Lower leg skin (tissue), 4 donors: Measurements from ENCODE around the gene PACRGL. TPM values are rescaled to one million over a fixed set of nuclear protein-coding genes. Genes with fewer than 3 reads are reported as not detected.
"Not testable (repeated sequence)": the region's sequence is repeated elsewhere in the genome, so short reads cannot be mapped to it uniquely, and the experiment has no call there.

Experiments used
- DNase-seq, 2 donors: peaks; one replicate each; pipeline ENCODE4 v3.0.0-alpha.2; 2019; ENCODE audit warnings: low spot score in 2 of 2
- H3K4me3 ChIP-seq: fragments of 200-600 bp; sonication (generic); 2 replicates; pipeline ENCODE4 v1.5.1; 2017; ENCODE audit warnings: mild to moderate bottlenecking, low read depth; ENCODE audit not compliant: poor library complexity, severe bottlenecking
- POLR2A ChIP-seq, 2 donors: fragments of 450-650 bp; IDR thresholded peaks; one replicate each; pipeline ENCODE4 v1.6.1; 2016 to 2017; ENCODE audit warnings: antibody characterized with exemption in 2 of 2, mild to moderate bottlenecking in 1 of 2, moderate library complexity in 1 of 2
- WGBS, 2 donors: methylation state at CpG; one replicate each; pipeline ENCODE4 v1.1.5; 2018; 5-methylcytosine and 5-hydroxymethylcytosine counted together
- intact Hi-C: fragments of 100-400 bp; cut with DNase I; formaldehyde crosslinking; loops from one replicate; pipeline ENCODE4 v1.15.0; 2023; ENCODE audit warnings: low total_unique reads
- total RNA-seq, 4 donors: library from RNA; depleted of rRNA; stranded (reverse); fragments of >200 nt; gene quantifications; one replicate each; pipeline ENCODE4 v1.1.0, GENCODE V29; 2016
- TF ChIP-seq, protein P1 (sequence below), 3 donors: fragments of 450-650 bp; IDR thresholded peaks; one replicate each; pipeline ENCODE4 v1.5.1; 2016; ENCODE audit warnings: antibody characterized with exemption in 3 of 3, mild to moderate bottlenecking in 3 of 3, moderate library complexity in 2 of 3

PACRGL gene
- total RNA-seq, 4 donors from 2014 or later, result 15.6 to 27.7 (median 23.3) TPM

DNA sequence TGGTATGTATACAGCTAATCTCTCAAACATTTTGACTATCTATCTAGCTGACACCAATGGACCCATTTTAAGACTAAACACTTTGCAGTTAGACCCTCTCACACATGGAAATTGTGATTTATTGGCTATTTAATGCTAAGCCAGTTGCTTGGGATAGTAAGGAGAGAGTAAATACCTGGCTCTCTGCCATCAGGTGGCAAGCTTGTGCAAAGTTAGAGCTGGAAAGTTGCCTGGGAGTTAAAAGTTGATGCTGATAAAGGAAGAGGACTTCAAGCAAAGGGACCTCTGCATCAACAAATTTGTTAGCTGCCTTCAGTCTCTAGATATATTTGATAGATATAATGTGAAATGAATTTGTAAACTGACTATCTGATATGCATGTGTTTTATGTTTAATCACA, 61.1 kb downstream of the PACRGL start:
- no peak for TF ChIP-seq POLR2A (IDR thresholded peaks at IDR 0.05)
- TF ChIP-seq, protein P1, sequence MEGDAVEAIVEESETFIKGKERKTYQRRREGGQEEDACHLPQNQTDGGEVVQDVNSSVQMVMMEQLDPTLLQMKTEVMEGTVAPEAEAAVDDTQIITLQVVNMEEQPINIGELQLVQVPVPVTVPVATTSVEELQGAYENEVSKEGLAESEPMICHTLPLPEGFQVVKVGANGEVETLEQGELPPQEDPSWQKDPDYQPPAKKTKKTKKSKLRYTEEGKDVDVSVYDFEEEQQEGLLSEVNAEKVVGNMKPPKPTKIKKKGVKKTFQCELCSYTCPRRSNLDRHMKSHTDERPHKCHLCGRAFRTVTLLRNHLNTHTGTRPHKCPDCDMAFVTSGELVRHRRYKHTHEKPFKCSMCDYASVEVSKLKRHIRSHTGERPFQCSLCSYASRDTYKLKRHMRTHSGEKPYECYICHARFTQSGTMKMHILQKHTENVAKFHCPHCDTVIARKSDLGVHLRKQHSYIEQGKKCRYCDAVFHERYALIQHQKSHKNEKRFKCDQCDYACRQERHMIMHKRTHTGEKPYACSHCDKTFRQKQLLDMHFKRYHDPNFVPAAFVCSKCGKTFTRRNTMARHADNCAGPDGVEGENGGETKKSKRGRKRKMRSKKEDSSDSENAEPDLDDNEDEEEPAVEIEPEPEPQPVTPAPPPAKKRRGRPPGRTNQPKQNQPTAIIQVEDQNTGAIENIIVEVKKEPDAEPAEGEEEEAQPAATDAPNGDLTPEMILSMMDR (IDR thresholded peaks at IDR 0.05), result no peak
- intact Hi-C loops, result no loop called here
- no peak overlapping the region for H3K4me3 ChIP-seq
- DNase-seq, result no peak

DNA sequence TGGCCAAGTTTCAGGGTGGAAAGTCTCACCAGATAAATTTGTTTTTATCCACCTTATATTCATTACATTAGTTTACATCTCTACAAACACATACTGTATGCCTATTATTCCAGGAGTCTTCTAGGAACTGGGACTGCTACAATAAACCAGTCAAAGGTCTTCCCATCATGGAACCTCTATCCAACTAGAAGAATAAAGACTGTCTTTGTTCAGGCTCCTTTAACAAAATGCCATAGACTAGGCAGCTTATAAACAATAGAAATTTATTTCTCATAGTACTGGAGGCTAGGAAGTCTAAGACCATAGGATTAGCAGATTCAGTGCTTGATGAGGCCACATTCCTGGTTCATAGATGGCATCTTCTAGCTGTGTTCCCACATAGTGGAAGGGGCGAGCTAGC, 61.6 kb downstream of the PACRGL start:
- no peak overlapping the region for H3K4me3 ChIP-seq
- TF ChIP-seq POLR2A (IDR thresholded peaks at IDR 0.05), result no peak
- TF ChIP-seq, protein P1 (IDR thresholded peaks at IDR 0.05), result no peak
- no peak for DNase-seq
- 93 to 100% methylated on average over 1 of the region's 1 CpG for WGBS, 2 donors
- intact Hi-C loops, result no loop called here

DNA sequence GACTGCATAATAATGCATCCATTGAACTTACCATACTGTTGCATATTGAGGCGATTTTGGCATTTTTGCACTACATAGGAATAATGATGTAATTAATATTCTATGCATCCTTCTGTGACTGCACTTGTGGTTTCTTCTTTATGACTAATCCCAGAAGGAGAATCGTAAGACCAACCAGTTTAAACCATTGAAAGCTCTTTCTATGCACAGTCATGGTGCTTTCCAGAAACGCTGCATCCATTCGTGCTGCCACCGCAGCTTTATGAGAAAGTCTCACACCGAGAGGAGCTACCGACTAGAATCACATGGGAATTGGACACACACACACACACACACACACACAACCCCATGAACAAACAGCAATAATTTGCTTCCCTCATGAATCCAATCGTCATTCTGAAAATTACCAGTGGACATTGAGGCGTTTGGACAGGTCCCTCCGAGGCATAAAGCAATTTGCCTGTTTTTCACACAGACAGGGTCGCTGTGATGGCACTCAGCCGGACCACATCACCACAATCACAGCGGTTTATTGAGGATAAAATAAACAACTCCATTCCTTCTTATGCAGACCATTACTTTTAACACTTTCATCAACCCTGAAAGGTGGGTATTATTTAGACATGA, 64.2 kb downstream of the PACRGL start:
- intact Hi-C loops, result no loop called here
- TF ChIP-seq, protein P1 (IDR thresholded peaks at IDR 0.05), result no peak
- no peak for TF ChIP-seq POLR2A (IDR thresholded peaks at IDR 0.05)
- no peak overlapping the region for H3K4me3 ChIP-seq
- WGBS, 2 donors, result 77 to 80% methylated on average over 13 of the region's 13 CpGs
- DNase-seq, result no peak

DNA sequence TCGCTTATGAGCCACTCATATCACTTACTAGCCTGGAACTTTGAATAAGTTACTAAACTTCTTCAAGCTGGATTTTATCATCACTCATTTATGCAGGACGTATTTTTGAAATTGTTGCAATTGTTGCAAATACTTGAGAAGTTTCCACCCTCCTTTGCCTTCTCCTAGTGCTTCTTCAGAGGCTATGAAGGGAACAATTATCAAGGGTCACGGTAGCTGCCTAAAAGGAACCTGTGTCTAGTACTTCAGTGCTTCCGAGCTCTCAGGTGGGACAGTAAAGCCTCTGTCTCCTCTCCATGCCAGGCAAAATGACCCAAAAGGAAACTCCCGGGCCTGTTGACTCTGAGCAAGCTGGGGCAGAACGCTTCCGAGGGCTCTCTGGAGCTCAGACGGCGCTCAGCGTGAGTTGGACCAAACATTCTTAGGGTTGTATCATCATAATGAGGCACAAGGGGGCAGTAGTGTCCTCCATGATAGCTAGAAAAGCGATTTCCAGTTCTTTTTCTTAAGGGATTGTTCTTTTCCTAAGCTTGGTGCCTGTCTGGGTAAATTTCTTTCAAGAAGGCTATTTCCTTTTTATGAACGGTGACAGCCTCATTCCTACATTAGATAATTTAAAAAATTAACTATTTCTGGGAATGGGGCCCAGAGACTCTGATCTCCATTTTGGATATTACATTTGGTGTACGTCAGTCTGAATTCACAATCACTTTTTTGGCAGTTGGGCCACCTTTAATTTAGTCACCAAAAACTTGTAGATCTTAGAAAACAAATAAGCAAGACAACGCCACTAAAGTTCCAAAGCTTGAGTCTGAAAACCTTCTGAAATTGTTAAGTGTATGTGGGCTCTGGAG, 73.1 kb downstream of the PACRGL start:
- no peak for TF ChIP-seq POLR2A (IDR thresholded peaks at IDR 0.05)
- TF ChIP-seq, protein P1 (IDR thresholded peaks at IDR 0.05), result no peak
- DNase-seq, result peak in 1 of 2 donors; percentile 15
- intact Hi-C loops, result no loop called here
- WGBS, 2 donors, result 23 to 26% methylated on average over 14 of the region's 14 CpGs
- H3K4me3 ChIP-seq, result no peak overlapping the region

DNA sequence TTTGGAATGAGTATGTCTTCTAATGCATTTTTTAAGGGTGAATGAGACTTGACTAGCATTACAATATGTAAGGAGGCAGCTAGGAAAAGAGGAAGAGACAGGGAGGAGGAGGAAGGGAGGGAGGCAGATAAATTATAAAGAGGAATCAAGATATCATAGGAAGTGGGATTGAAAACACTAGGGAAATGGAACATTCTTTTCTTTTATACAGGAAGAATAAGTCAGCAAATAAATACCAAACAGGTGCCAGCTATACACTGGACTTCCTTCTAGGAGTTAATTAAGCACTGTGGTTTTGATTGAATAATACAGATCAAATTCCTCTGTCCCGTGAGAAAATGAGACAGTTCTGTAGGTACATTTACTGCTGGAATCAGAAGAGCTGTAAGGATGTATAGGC, 78.6 kb downstream of the PACRGL start:
- DNase-seq, result no peak
- 41 to 61% methylated on average over 1 of the region's 1 CpG for WGBS, 2 donors
- H3K4me3 ChIP-seq, result no peak overlapping the region
- TF ChIP-seq, protein P1 (IDR thresholded peaks at IDR 0.05), result no peak
- intact Hi-C loops, result no loop called here

DNA sequence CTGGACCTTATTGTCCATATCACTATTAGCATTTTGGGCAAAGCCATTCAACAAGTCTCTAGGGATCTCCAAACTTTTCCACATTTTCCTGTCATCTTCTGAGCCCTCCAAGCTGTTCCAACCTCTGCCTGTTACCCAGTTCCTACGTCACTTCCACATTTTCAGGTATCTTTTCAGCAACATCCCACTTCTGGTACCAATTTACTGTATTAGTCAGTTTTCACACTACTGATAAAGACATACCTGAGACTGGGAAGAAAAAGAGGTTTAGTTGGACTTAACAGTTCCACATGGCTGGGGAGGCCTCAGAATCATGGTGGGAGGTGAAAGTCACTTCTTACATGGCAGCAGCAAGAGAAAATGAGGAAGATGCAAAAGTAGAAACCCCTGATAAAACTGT, 82.9 kb downstream of the PACRGL start:
- DNase-seq, H3K4me3 ChIP-seq, intact Hi-C loops: not testable (repeated sequence)
- 81 to 90% methylated on average over 1 of the region's 1 CpG for WGBS, 2 donors
